Right lobe of liver (tissue), 6 donors: ENCODE results near the gene PIEZO2. TPM values are rescaled to one million over a fixed set of nuclear protein-coding genes. Genes with fewer than 3 reads are reported as not detected.
"Not testable (repeated sequence)": the region's sequence is repeated elsewhere in the genome, so short reads cannot be mapped to it uniquely, and the experiment has no call there.

Source experiments
- ATAC-seq, 4 donors: fragments of 200-7000 bp; cut with Tn5 transposase; one replicate each; pipeline ENCODE4 v1.9.1; 2020; ENCODE audit warnings: mild to moderate bottlenecking in 4 of 4, moderate library complexity in 4 of 4
- DNase-seq, 3 donors: peaks; one replicate each; pipeline ENCODE4 v3.0.0-alpha.2; 2020
- H3K27ac ChIP-seq, 3 donors: fragments of 200-600 bp; one replicate each; pipeline ENCODE4 v1.8.0; 2022
- H3K27me3 ChIP-seq, 2 donors: fragments of 200-600 bp; one replicate each; pipeline ENCODE4 v1.8.0; 2022
- H3K36me3 ChIP-seq, 4 donors: fragments of 200-600 bp; sonication (generic) in 1 of 4; one replicate each; pipeline versions ENCODE4 v1.5.1 to v1.8.0; 2017 to 2022; ENCODE audit warnings: control low read depth in 1 of 4
- H3K4me1 ChIP-seq, 4 donors: fragments of 200-600 bp; sonication (generic) in 1 of 4; one replicate each; pipeline versions ENCODE4 v1.5.1 to v1.8.0; 2017 to 2022; ENCODE audit warnings: control low read depth in 1 of 4
- H3K4me3 ChIP-seq, 3 donors: fragments of 200-600 bp; one replicate each; pipeline ENCODE4 v1.8.0; 2022
- H3K9me3 ChIP-seq, 4 donors: fragments of 200-600 bp; sonication (generic) in 1 of 4; one replicate each; pipeline versions ENCODE4 v1.5.1 to v1.8.0; 2017 to 2022; ENCODE audit warnings: control low read depth in 1 of 4
- CTCF ChIP-seq, 4 donors: fragments of 200-600 bp in 3 of 4; fragments of 450-650 bp in 1 of 4; IDR thresholded peaks; one replicate each; pipeline versions ENCODE4 v1.5.1 to v1.8.0; 2016 to 2022; ENCODE audit warnings: antibody characterized with exemption in 4 of 4, mild to moderate bottlenecking in 2 of 4
- POLR2A ChIP-seq: fragments of 450-650 bp; IDR thresholded peaks from one replicate; pipeline ENCODE4 v1.6.1; 2017; ENCODE audit warnings: antibody characterized with exemption, mild to moderate bottlenecking
- WGBS: methylation state at CpG from one replicate; pipeline ENCODE4 v1.1.6; 2018; ENCODE audit warnings: low coverage, low lambda C conversion rate; ENCODE audit not compliant: insufficient coverage; ENCODE audit errors: missing lambda C conversion rate; 5-methylcytosine and 5-hydroxymethylcytosine counted together
- intact Hi-C, 2 donors: fragments of 100-400 bp; cut with DNase I; formaldehyde crosslinking; loops; one replicate each; pipeline versions ENCODE4 v1.11.2 to v1.14.1; 2022
- total RNA-seq, 6 experiments: library from RNA; depleted of rRNA in 2 of 6; stranded (reverse); fragments of >200 nt in 2 of 6; fragmentation: NEBNext Ultra II Directional in 3 of 6; extraction: Animal tissue kit (Norgen Biotek cat#: 25700) in 3 of 6; gene quantifications; one replicate each; pipeline versions ENCODE4 v1.1.0 to v1.2.4, GENCODE V29; 2016 to 2023
- donor health status: DM: no; HTN: yes; CAD: no.
- donor health status: DM: no; HTN: no; CAD: no.
- donor health status: DM: no; HTN: no; CAD: no.
- donor health status: DM: no; HTN: yes; CAD: no.
- donor health status: DM: no; HTN: yes; CAD: no.

The PIEZO2 gene
- total RNA-seq, 6 experiments from 2014 or later, result 6.6 to 16.9 (median 10.1) TPM

- no peak for TF ChIP-seq POLR2A
- TF ChIP-seq CTCF (IDR thresholded peaks at IDR 0.05), result no peak
- H3K27ac ChIP-seq, result no peak overlapping the region
- H3K4me3 ChIP-seq, result no peak overlapping the region
- intact Hi-C loops, result no loop called here
- no peak for ATAC-seq
- 85% methylated on average over 2 of the region's 2 CpGs for WGBS
- no peaks in the 10 kb centered on the region for H3K4me1 ChIP-seq
- no peaks in the 10 kb centered on the region for H3K36me3 ChIP-seq
- no peak for DNase-seq
- no peaks in the 10 kb centered on the region for H3K27me3 ChIP-seq
- H3K9me3 ChIP-seq, result no peaks in the 10 kb centered on the region
Measured at GRCh38 chr18:10919851-10920250, 229.5 kb downstream of the PIEZO2 start.

- 27% methylated on average over 4 of the region's 4 CpGs for WGBS
- H3K36me3 ChIP-seq, result no peaks in the 10 kb centered on the region
- no peak for ATAC-seq
- H3K4me3 ChIP-seq, result no peak overlapping the region
- TF ChIP-seq POLR2A (no peak), CTCF (IDR thresholded peaks at IDR 0.05) (no peak)
- intact Hi-C loops, result no loop called here
- no peaks in the 10 kb centered on the region for H3K9me3 ChIP-seq
- no peaks in the 10 kb centered on the region for H3K27me3 ChIP-seq
- no peak for DNase-seq
- H3K4me1 ChIP-seq, result peaks cover 0 to 11% (median 4%) of the 10 kb centered on the region in 4 donors
- no peak overlapping the region for H3K27ac ChIP-seq
Measured at GRCh38 chr18:10916865-10917264, 232.5 kb downstream of the PIEZO2 start.

GRCh38 chr18:10916387-10916786 lies 233.0 kb downstream of the PIEZO2 start:
- intact Hi-C loops, result no loop called here
- peak in 1 of 3 donors; percentile 55 for DNase-seq
- WGBS, result 0% methylated on average over 1 of the region's 23 CpGs

GRCh38 chr18:10915748-10916147 lies 233.6 kb downstream of the PIEZO2 start:
- intact Hi-C loops, H3K27me3 ChIP-seq, H3K4me3 ChIP-seq, DNase-seq, H3K9me3 ChIP-seq, ATAC-seq, H3K36me3 ChIP-seq, H3K27ac ChIP-seq: not testable (repeated sequence)
- 91% methylated on average over 4 of the region's 5 CpGs for WGBS
- peaks cover 0 to 11% (median 4%) of the 10 kb centered on the region in 4 donors for H3K4me1 ChIP-seq

More at GRCh38 chr18:10916387-10916786, 233.0 kb downstream of the PIEZO2 start:
- no peak overlapping the region for H3K27ac ChIP-seq
- H3K27me3 ChIP-seq, result no peaks in the 10 kb centered on the region
- H3K4me3 ChIP-seq, result no peak overlapping the region
- no peak for TF ChIP-seq CTCF (IDR thresholded peaks at IDR 0.05)
- TF ChIP-seq POLR2A, result no peak
- peak in 1 of 4 donors; percentile 37 for ATAC-seq
- no peaks in the 10 kb centered on the region for H3K9me3 ChIP-seq
- H3K4me1 ChIP-seq, result peaks cover 0 to 11% (median 4%) of the 10 kb centered on the region in 4 donors
- no peaks in the 10 kb centered on the region for H3K36me3 ChIP-seq

- DNase-seq (peak in 2 of 3 donors; percentile 56 to 66), ATAC-seq (peak; percentile 92 to 95 (median 93))
- H3K36me3 ChIP-seq, intact Hi-C loops, H3K9me3 ChIP-seq, H3K27me3 ChIP-seq, H3K4me3 ChIP-seq: not testable (repeated sequence)
- peak overlapping the region in 1 of 3 donors; percentile 22 for H3K27ac ChIP-seq
- 48% methylated on average over 6 of the region's 8 CpGs for WGBS
- H3K4me1 ChIP-seq, result peaks cover 0 to 11% (median 4%) of the 10 kb centered on the region in 4 donors
Measured at GRCh38 chr18:10914610-10915009, 234.8 kb downstream of the PIEZO2 start.

GRCh38 chr18:10913919-10914318 lies 235.4 kb downstream of the PIEZO2 start:
- Histone ChIP-seq H3K4me3 (no peak overlapping the region), H3K9me3 (no peaks in the 10 kb centered on the region), H3K4me1 (peaks cover 0 to 11% (median 4%) of the 10 kb centered on the region in 4 donors), H3K27ac (peak overlapping the region in 1 of 3 donors; percentile 22), H3K36me3 (no peaks in the 10 kb centered on the region), H3K27me3 (no peaks in the 10 kb centered on the region)
- no peak for ATAC-seq
- no peak for DNase-seq
- intact Hi-C loops, result no loop called here
- WGBS, result 57% methylated on average over 4 of the region's 4 CpGs
- TF ChIP-seq POLR2A (no peak), CTCF (IDR thresholded peaks at IDR 0.05) (no peak)
